K562 (cell line): ENCODE data around the gene TRAPPC8. TPM values are rescaled to one million over a fixed set of nuclear protein-coding genes. Genes with fewer than 3 reads are reported as not detected.
"Not testable (repeated sequence)": the region's sequence is repeated elsewhere in the genome, so short reads cannot be mapped to it uniquely, and the experiment has no call there.

Source experiments
- ATAC-seq: fragments of 200-7000 bp; cut with Tn5 transposase; 3 replicates; pipeline ENCODE4 v1.9.1; 2020; ENCODE audit warnings: moderate library complexity
- BruUV-seq: library from RNA; stranded (reverse); fragments of 400-500 nt; replicated peaks from 2 replicates; lab custom pipeline; 2021; lab: Mats Ljungman, UMichigan
- CTCF ChIA-PET: fragments of 300-600 bp; formaldehyde crosslinking; extraction: SDS; loops from one replicate; lab custom pipeline; 2021; ENCODE audit warnings: low intra/inter-chr PET ratio; lab: Yijun Ruan, JAX
- POLR2A ChIA-PET: fragments of 300-600, 350-650 bp; sonication (Branson Sonifier 250); formaldehyde crosslinking; extraction: SDS; loops from one replicate; lab custom pipeline; 2021; ENCODE audit warnings: antibody characterized with exemption, inconsistent platforms; lab: Yijun Ruan, JAX
- DNase-seq, 4 experiments: peaks; one replicate each; pipeline versions ENCODE4 v3.0.0 to v3.0.0-alpha.2; 2011 to 2018; ENCODE audit warnings: low spot score in 3 of 4, mixed read lengths in 3 of 4; ENCODE audit errors: extremely low read depth in 1 of 4
- FAIRE-seq: peaks from 2 replicates; lab custom pipeline; 2011; peaks lifted over from hg19 to GRCh38; lab: Jason Lieb, UNC
- H2AFZ ChIP-seq: 2 replicates; pipeline ENCODE4 v1.6.0; 2011; ENCODE audit warnings: low read depth, low read length, control low read depth, inconsistent platforms
- H3K27ac ChIP-seq: fragments of 200-600 bp; 3 replicates; pipeline ENCODE4 v1.8.0; 2011; ENCODE audit warnings: low read depth, mild to moderate bottlenecking, control low read depth, inconsistent platforms, low read length, moderate library complexity, mixed read lengths; ENCODE audit errors: extremely low read depth
- H3K27me3 ChIP-seq, 2 experiments: fragments of 300-600 bp in 1 of 2; 2 replicates in 1 of 2; 3 replicates in 1 of 2; pipeline versions ENCODE4 v1.6.0 to v1.8.0; 2011; ENCODE audit warnings: inconsistent platforms in 2 of 2, low read length in 2 of 2, mild to moderate bottlenecking in 1 of 2, mixed read lengths in 1 of 2, moderate library complexity in 1 of 2; ENCODE audit not compliant: control insufficient read depth in 2 of 2, insufficient read depth in 2 of 2
- H3K36me3 ChIP-seq: fragments of 300-600 bp; 3 replicates; pipeline ENCODE4 v1.8.0; 2011; ENCODE audit warnings: mild to moderate bottlenecking, low read length, inconsistent platforms; ENCODE audit not compliant: control insufficient read depth, insufficient read depth
- H3K4me1 ChIP-seq, 2 experiments: fragments of 200-600 bp in 1 of 2; replicated peaks in 1 of 2; 2 replicates in 1 of 2; 3 replicates in 1 of 2; pipeline versions ENCODE4 v1.5.1 to v1.8.0; 2011; ENCODE audit warnings: inconsistent platforms in 2 of 2, low read length in 2 of 2, mild to moderate bottlenecking in 1 of 2, mixed read lengths in 1 of 2, moderate library complexity in 1 of 2; ENCODE audit not compliant: control insufficient read depth in 2 of 2, insufficient read depth in 2 of 2
- H3K4me2 ChIP-seq: 2 replicates; pipeline ENCODE4 v1.6.1; 2011; ENCODE audit warnings: low read length, control low read depth, inconsistent platforms, mixed read lengths; ENCODE audit not compliant: insufficient read depth
- H3K4me3 ChIP-seq: fragments of 200-600 bp; sonication (generic), shearing (Covaris generic); 2 replicates; pipeline ENCODE4 v1.5.1; 2016; ENCODE audit warnings: control low read depth, inconsistent platforms
- H3K79me2 ChIP-seq: fragments of 200-600 bp; 3 replicates; pipeline ENCODE4 v1.8.0; 2011; ENCODE audit warnings: low read length, inconsistent platforms; ENCODE audit not compliant: control insufficient read depth, insufficient read depth
- H3K9ac ChIP-seq, 2 experiments: 2 replicates each; pipeline versions ENCODE4 v1.6.0 to v1.6.1; 2011; ENCODE audit warnings: low read depth in 2 of 2, low read length in 2 of 2, control low read depth in 1 of 2, inconsistent platforms in 1 of 2, mild to moderate bottlenecking in 1 of 2, mixed read lengths in 1 of 2; ENCODE audit not compliant: insufficient read depth in 1 of 2
- H3K9me1 ChIP-seq: one replicate; pipeline ENCODE4 v1.6.0; 2011; ENCODE audit warnings: inconsistent platforms, mild to moderate bottlenecking, low read length, moderate library complexity; ENCODE audit not compliant: control insufficient read depth, insufficient read depth
- H3K9me3 ChIP-seq: replicated peaks from 2 replicates; pipeline ENCODE4 v1.5.1; 2011; ENCODE audit warnings: low read depth, low read length, inconsistent platforms; ENCODE audit not compliant: control insufficient read depth, insufficient read depth
- H4K20me1 ChIP-seq: replicated peaks from 2 replicates; pipeline ENCODE4 v1.6.1; 2011; ENCODE audit warnings: low read length, inconsistent platforms, mixed read lengths; ENCODE audit not compliant: control insufficient read depth, insufficient read depth
- ARID1B ChIP-seq: fragments of 450-650 bp; IDR thresholded peaks from 2 replicates; pipeline ENCODE4 v1.6.1; 2016; ENCODE audit warnings: antibody characterized with exemption, mild to moderate bottlenecking, inconsistent platforms
- CBFA2T3 ChIP-seq: fragments of 450-650 bp; IDR thresholded peaks from 2 replicates; pipeline ENCODE4 v1.6.1; 2017
- CTBP1 ChIP-seq: fragments of 450-650 bp; IDR thresholded peaks from 2 replicates; pipeline ENCODE4 v1.6.1; 2016; ENCODE audit warnings: borderline replicate concordance
- FOSL1 ChIP-seq: fragments of 200-800 bp; sonication (Bioruptor generic); conservative IDR thresholded peaks from 2 replicates; pipeline ENCODE4 v1.6.1; 2016; ENCODE audit warnings: missing genetic modification characterization, missing compliant biosample characterization
- FOXA3 ChIP-seq, 2 experiments: fragments of 450-650 bp in 1 of 2; sonication (generic) in 1 of 2; formaldehyde crosslinking; IDR thresholded peaks in 1 of 2; conservative IDR thresholded peaks in 1 of 2; 2 replicates each; pipeline versions ENCODE4 v1.4.0 to v1.8.0; 2020 to 2022; ENCODE audit warnings: mild to moderate bottlenecking in 2 of 2, missing genetic modification reagents in 1 of 2
- FOXK2 ChIP-seq, 2 experiments: fragments of 450-650 bp; IDR thresholded peaks in 1 of 2; conservative IDR thresholded peaks in 1 of 2; 2 replicates each; pipeline ENCODE4 v1.6.1; 2016; ENCODE audit warnings: low read depth in 2 of 2, mild to moderate bottlenecking in 1 of 2
- L3MBTL2 ChIP-seq: fragments of 450-650 bp; IDR thresholded peaks from 2 replicates; pipeline ENCODE4 v1.6.1; 2016; ENCODE audit warnings: mild to moderate bottlenecking, moderate library complexity
- MAFG ChIP-seq: fragments of 450-650 bp; conservative IDR thresholded peaks from 2 replicates; pipeline ENCODE4 v1.6.1; 2016; ENCODE audit warnings: missing genetic modification characterization, missing compliant biosample characterization
- MNT ChIP-seq, 2 experiments: fragments of 450-650 bp; conservative IDR thresholded peaks; 2 replicates each; pipeline ENCODE4 v1.6.1; 2017; ENCODE audit warnings: mild to moderate bottlenecking in 2 of 2, moderate library complexity in 2 of 2
- NFE2 ChIP-seq: IDR thresholded peaks from 2 replicates; pipeline ENCODE4 v1.6.1; 2014; ENCODE audit warnings: antibody characterized with exemption, low read depth
- SMARCA4 ChIP-seq: fragments of 450-650 bp; IDR thresholded peaks from 2 replicates; pipeline ENCODE4 v1.6.1; 2016
- SMARCE1 ChIP-seq: fragments of 450-650 bp; IDR thresholded peaks from 2 replicates; pipeline ENCODE4 v1.7.1; 2016; ENCODE audit warnings: mild to moderate bottlenecking
- TAL1 ChIP-seq: fragments of 450-650 bp; IDR thresholded peaks from 2 replicates; pipeline ENCODE4 v1.6.1; 2016; ENCODE audit warnings: mild to moderate bottlenecking
- ZNF318 ChIP-seq, 2 experiments: fragments of 450-650 bp; IDR thresholded peaks; 2 replicates each; pipeline ENCODE4 v1.6.1; 2016; ENCODE audit warnings: mild to moderate bottlenecking in 2 of 2, borderline replicate concordance in 1 of 2, low read depth in 1 of 2, moderate library complexity in 1 of 2
- WGBS: fragments of 100-300 bp; shearing (Covaris generic); methylation state at CpG from one replicate; pipeline ENCODE4 v1.1.6; 2016; ENCODE audit warnings: low coverage, mixed read lengths; ENCODE audit not compliant: insufficient coverage; ENCODE audit errors: missing lambda C conversion rate; 5-methylcytosine and 5-hydroxymethylcytosine counted together
- in situ Hi-C: fragments of 300-500 bp; cut with MboI; formaldehyde crosslinking; loops from 4 replicates; pipeline ENCODE4 v1.15.0; 2018; ENCODE audit warnings: inconsistent platforms, mixed read lengths
- intact Hi-C: fragments of 100-400 bp; cut with micrococcal nuclease; formaldehyde crosslinking; loops from 2 replicates; pipeline ENCODE4 v1.14.2; 2022
- polyA plus RNA-seq, 8 experiments: library from polyadenylated mRNA; depleted of rRNA in 4 of 8; stranded (reverse) in 5 of 8; unstranded in 3 of 8; fragments of >200 nt; fragmentation: Nextera tagmentation in 2 of 8; fragmentation: Illumina TruSeq in 1 of 8; extraction: Ambion mirVana in 2 of 8; extraction: Trizol in 1 of 8; gene quantifications; 2 replicates each; pipeline versions ENCODE4 v1.2.1 to v1.2.3, GENCODE V29; 2011 to 2014; ENCODE audit warnings: inconsistent platforms in 1 of 8, missing spikeins in 1 of 8
- total RNA-seq, 7 experiments: library from RNA; depleted of rRNA in 6 of 7; stranded (reverse); fragments of >200 nt in 6 of 7; fragmentation: Illumina TruSeq in 2 of 7; extraction: Trizol in 2 of 7; gene quantifications; 2 replicates each; pipeline versions ENCODE4 v1.2.1 to v1.2.3, GENCODE V29; 2011 to 2021; ENCODE audit warnings: low replicate concordance in 1 of 7

Gene TRAPPC8
- total and polyA plus RNA-seq, 9 of the 15 experiments (the other 6 are each of a cell fraction or from before 2014, with no cell fraction given) = 20.1 to 111 (median 35.6) TPM

GRCh38 chr18:31809049-31809448 lies 133.9 kb downstream of the TRAPPC8 start:
- BruUV-seq, H3K4me2 ChIP-seq, H3K9me3 ChIP-seq, H3K79me2 ChIP-seq, intact Hi-C loops, H3K9me1 ChIP-seq, in situ Hi-C loops, CTCF ChIA-PET, H3K27me3 ChIP-seq, ATAC-seq, H3K4me1 ChIP-seq, DNase-seq, H3K36me3 ChIP-seq, POLR2A ChIA-PET, H3K9ac ChIP-seq, FAIRE-seq, H3K27ac ChIP-seq, H4K20me1 ChIP-seq, H3K4me3 ChIP-seq, H2AFZ ChIP-seq: not testable (repeated sequence)
- 0% methylated on average over 1 of the region's 4 CpGs for WGBS
- TF ChIP-seq FOXA3 (CRISPR knock-in tag; conservative IDR thresholded peaks at IDR 0.05 in 1 of 2, IDR thresholded peaks at IDR 0.05 in 1 of 2) (peak in 1 of 2 experiments; percentile 47; a peak in 2 of 4 replicates), SMARCA4 (peak; percentile 60; the same call in 1 of the 2 replicates), CTBP1 (peak; percentile 29; the same call in 1 of the 2 replicates), MAFG (peak; percentile 68), TAL1 (0 out of 2 replicates have a peak, but pooled peaks have one; percentile 22), SMARCE1 (peak; percentile 46; the same call in 1 of the 2 replicates), ZNF318 (IDR thresholded peaks at IDR 0.05; ENCODE audit: borderline replicate concordance in 1 of 2, low read depth in 1 of 2) (peak in 1 of 2 experiments; percentile 51; a peak in 1 of 4 replicates), MNT (conservative IDR thresholded peaks at IDR 0.05) (0 out of 4 replicates have a peak, but pooled peaks have one; percentile 14 to 35), L3MBTL2 (peak; percentile 81), FOSL1 (tag) (0 out of 2 replicates have a peak, but pooled peaks have one; percentile 23), NFE2 (peak; percentile 56), CBFA2T3 (0 out of 2 replicates have a peak, but pooled peaks have one; percentile 15), ARID1B (peak; percentile 50), FOXK2 (conservative IDR thresholded peaks at IDR 0.05 in 1 of 2, IDR thresholded peaks at IDR 0.05 in 1 of 2; ENCODE audit: low read depth in 2 of 2) (peak; percentile 75 to 85)
